MM.1S (cell line): ENCODE measurements around the gene TPK1.

Experiments used
- EZH2 ChIP-seq: fragments of 300-600 bp; sonication (generic); optimal IDR thresholded peaks from 2 replicates; pipeline ENCODE3; 2017; ENCODE audit warnings: low read depth, mild to moderate bottlenecking, antibody characterized with exemption, low read length, mixed read lengths
- EZH2phosphoT487 ChIP-seq: fragments of 300-600 bp; sonication (generic); IDR thresholded peaks from 2 replicates; pipeline ENCODE4 v1.6.1; 2018; ENCODE audit warnings: antibody characterized with exemption, low read length
- TF ChIP-seq, protein P1 (sequence below): fragments of 300-600 bp; sonication (generic); IDR thresholded peaks from 2 replicates; pipeline ENCODE4 v1.5.1; 2016; ENCODE audit warnings: antibody characterized with exemption, low read length, mixed read lengths

- TF ChIP-seq EZH2 = no peak
- TF ChIP-seq, protein P1, sequence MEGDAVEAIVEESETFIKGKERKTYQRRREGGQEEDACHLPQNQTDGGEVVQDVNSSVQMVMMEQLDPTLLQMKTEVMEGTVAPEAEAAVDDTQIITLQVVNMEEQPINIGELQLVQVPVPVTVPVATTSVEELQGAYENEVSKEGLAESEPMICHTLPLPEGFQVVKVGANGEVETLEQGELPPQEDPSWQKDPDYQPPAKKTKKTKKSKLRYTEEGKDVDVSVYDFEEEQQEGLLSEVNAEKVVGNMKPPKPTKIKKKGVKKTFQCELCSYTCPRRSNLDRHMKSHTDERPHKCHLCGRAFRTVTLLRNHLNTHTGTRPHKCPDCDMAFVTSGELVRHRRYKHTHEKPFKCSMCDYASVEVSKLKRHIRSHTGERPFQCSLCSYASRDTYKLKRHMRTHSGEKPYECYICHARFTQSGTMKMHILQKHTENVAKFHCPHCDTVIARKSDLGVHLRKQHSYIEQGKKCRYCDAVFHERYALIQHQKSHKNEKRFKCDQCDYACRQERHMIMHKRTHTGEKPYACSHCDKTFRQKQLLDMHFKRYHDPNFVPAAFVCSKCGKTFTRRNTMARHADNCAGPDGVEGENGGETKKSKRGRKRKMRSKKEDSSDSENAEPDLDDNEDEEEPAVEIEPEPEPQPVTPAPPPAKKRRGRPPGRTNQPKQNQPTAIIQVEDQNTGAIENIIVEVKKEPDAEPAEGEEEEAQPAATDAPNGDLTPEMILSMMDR = no peak
- TF ChIP-seq EZH2phosphoT487 = no peak
These were observed 641 bp upstream of the TPK1 start for GRCh38 chr7:144836545-144836842.
